Natural killer cell treated with Interleukin-12 subunit alpha and Interleukin-12 subunit beta and Interleukin-15 and Interleukin-18, amount 100 ng/mL, for 72 hours (primary cell): ENCODE measurements around the gene AP1S1. TPM values are rescaled to one million over a fixed set of nuclear protein-coding genes. Genes with fewer than 3 reads are reported as not detected.

Source experiments
- ATAC-seq, 2 donors: fragments of 150-1000 bp; cut with Tn5 transposase in 1 of 2; sonication (Bioruptor Pico), chemical (Tn5 transposase) in 1 of 2; 2 replicates each; pipeline ENCODE4 v1.10.0; 2021
- DNase-seq: peaks from one replicate; pipeline ENCODE4 v3.0.0; 2022; ENCODE audit warnings: low spot score
- H3K27ac Mint-ChIP-seq, 2 donors: 1 replicate in 1 of 2; 2 replicates in 1 of 2; pipeline ENCODE4 v1.8.0; 2022; ENCODE audit warnings: mixed read lengths in 2 of 2, mild to moderate bottlenecking in 1 of 2, moderate library complexity in 1 of 2
- H3K27me3 Mint-ChIP-seq, 2 donors: 1 replicate in 1 of 2; 2 replicates in 1 of 2; pipeline ENCODE4 v1.8.0; 2022; ENCODE audit warnings: mixed read lengths in 2 of 2
- H3K36me3 Mint-ChIP-seq: one replicate; pipeline ENCODE4 v1.8.0; 2022; ENCODE audit warnings: mixed read lengths
- H3K4me1 Mint-ChIP-seq, 2 donors: 1 replicate in 1 of 2; 2 replicates in 1 of 2; pipeline ENCODE4 v1.8.0; 2022; ENCODE audit warnings: low read depth in 2 of 2, mixed read lengths in 2 of 2, mild to moderate bottlenecking in 1 of 2
- H3K4me3 Mint-ChIP-seq: one replicate; pipeline ENCODE4 v1.8.0; 2022; ENCODE audit warnings: mixed read lengths
- H3K9me3 Mint-ChIP-seq: 2 replicates; pipeline ENCODE4 v1.8.0; 2022; ENCODE audit warnings: mixed read lengths
- total RNA-seq, 2 donors: library from RNA; stranded (reverse); gene quantifications; one replicate each; pipeline ENCODE4 v1.2.3, GENCODE V29; 2022

The AP1S1 gene
- total RNA-seq, 2 donors from 2014 or later: 30.9 to 39.4 TPM

DNA sequence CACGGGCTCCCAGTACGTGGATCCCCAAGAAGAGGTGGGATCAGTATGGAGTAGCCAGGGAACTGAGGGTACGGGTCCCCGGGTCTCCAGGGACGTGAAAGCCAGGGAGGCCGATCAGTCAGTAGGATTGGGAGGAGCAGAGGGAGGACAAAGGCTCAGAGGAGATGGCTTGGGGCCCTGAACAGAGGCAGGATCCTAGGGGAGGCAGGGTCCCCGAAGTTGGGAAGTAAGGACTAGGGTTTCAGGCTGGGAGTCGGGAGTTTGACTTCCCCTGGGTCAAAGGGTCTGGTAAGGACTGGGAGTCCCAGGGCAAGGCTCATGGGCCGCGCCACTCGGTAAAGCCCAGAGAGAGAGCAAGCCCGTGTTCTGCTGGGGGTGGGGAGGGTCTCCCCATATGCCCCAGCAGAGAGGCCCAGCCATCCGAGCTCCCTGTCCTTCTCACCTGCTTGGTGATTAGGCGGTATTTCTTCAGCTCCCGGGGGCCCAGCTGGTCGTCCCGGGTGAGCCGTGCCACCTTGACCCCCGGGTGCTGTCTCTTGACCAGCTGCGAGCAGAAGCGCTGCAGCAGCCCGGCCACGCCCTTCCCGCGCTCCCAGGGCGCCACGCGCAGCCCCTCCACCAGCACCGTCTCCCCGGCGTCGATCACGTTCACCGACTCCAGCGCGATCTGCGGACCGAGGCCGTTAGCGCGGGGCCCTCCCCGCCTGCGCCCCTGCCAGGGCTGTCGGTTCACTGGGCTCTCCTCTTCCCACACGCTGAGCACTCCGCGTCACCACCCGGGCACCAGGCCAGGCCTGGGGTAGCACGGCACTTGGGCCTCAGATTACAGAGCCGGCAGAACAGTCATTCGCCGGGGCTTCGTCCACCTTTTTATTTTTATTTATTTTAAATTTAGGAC, 18.8 kb downstream of the AP1S1 start:
- no peaks in the 10 kb centered on the region for H3K36me3 Mint-ChIP-seq
- DNase-seq: no peak
- H3K4me1 Mint-ChIP-seq: peaks cover 39 to 40% of the 10 kb centered on the region in 2 donors
- peak overlapping the region; percentile 32 for H3K4me3 Mint-ChIP-seq
- H3K9me3 Mint-ChIP-seq: no peaks in the 10 kb centered on the region
- no peak for ATAC-seq
- peaks cover 65 to 84% of the 10 kb centered on the region in 2 donors for H3K27me3 Mint-ChIP-seq
- H3K27ac Mint-ChIP-seq: no peak overlapping the region

DNA sequence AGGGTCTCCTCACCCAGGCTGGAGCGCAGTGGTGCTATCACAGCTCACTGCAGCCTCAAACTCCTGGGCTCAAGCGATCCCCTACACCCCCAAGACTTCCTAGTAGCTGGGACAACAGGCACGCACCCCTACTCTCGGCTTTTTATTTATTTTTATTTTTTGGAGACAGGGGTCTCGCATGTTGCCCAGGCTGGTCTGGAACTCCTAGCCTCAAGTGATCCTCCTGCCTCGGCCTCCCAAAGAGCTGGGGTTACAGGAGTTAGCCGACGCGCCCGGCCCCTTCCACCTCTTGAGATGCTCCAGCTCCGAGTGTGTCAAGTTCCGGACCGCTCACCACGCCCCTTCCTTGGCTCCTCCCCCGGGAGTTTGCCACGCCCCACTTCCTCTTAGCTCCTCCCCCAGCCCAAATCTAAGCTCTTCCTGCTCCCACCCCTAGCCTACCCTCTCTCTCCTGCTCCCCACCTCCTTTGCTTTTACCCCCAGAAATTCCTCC, 19.5 kb downstream of the AP1S1 start:
- H3K9me3 Mint-ChIP-seq: no peaks in the 10 kb centered on the region
- no peak overlapping the region for H3K27ac Mint-ChIP-seq
- DNase-seq: peak; percentile 77
- H3K36me3 Mint-ChIP-seq: no peaks in the 10 kb centered on the region
- peaks cover 34% of the 10 kb centered on the region in 2 donors for H3K4me1 Mint-ChIP-seq
- peak overlapping the region; percentile 55 for H3K4me3 Mint-ChIP-seq
- peak; percentile 85 to 89 for ATAC-seq
- H3K27me3 Mint-ChIP-seq: peaks cover 60 to 78% of the 10 kb centered on the region in 2 donors

DNA sequence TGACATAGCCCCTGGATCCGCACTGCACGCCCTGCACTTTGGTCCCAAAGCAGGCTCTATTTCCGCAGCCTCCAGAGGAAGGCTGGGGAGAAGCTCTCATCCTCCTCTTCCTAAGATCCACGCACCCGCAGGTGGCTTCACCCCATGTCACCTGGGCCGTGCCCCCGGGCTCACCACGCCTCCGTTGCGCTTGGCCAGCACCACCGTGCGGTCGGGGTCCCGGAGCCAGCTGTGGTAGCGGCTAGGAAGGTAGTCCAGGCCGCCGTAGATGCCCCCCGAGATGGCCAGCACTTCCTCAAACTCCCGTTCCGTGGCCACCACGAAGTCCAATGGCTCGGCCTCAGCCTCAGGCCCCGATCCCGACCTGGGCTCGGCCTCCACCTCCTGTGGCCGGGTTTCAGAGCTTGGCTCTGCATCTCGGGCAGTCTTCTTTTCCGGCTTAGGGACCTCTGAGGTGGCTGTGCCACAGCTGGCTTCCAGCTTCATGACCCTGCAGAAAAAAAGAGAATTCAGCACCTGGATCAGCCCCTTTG, 20.1 kb downstream of the AP1S1 start:
- peaks cover 61 to 78% of the 10 kb centered on the region in 2 donors for H3K27me3 Mint-ChIP-seq
- H3K4me3 Mint-ChIP-seq: peak overlapping the region; percentile 55
- ATAC-seq (no peak), DNase-seq (no peak)
- peaks cover 28 to 29% of the 10 kb centered on the region in 2 donors for H3K4me1 Mint-ChIP-seq
- H3K36me3 Mint-ChIP-seq: no peaks in the 10 kb centered on the region
- no peak overlapping the region for H3K27ac Mint-ChIP-seq
- no peaks in the 10 kb centered on the region for H3K9me3 Mint-ChIP-seq

DNA sequence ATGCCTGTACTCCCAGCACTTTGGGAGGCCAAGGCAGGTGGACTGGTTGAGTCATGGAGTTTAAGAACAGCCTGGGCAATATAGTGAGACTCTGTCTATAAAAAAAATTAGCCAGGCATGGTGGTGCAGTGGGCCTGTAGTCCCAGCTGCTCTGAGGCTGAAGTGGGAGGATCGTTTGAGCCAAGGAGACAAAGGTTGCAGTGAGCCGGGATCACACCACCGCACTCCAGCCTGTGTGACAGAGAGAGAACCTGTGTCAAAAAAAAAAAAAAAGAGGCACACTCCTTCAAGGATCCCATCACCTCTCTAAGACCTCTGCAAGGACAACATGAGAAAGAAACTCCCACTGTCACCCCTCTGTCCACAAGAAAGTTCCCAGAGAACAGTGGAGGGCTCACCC, 21.4 kb downstream of the AP1S1 start:
- peaks cover 55 to 65% of the 10 kb centered on the region in 2 donors for H3K27me3 Mint-ChIP-seq
- peaks cover 20 to 21% of the 10 kb centered on the region in 2 donors for H3K4me1 Mint-ChIP-seq
- ATAC-seq: no peak
- no peak overlapping the region for H3K27ac Mint-ChIP-seq
- no peak for DNase-seq
- H3K4me3 Mint-ChIP-seq: no peak overlapping the region
- no peaks in the 10 kb centered on the region for H3K9me3 Mint-ChIP-seq
- H3K36me3 Mint-ChIP-seq: no peaks in the 10 kb centered on the region

DNA sequence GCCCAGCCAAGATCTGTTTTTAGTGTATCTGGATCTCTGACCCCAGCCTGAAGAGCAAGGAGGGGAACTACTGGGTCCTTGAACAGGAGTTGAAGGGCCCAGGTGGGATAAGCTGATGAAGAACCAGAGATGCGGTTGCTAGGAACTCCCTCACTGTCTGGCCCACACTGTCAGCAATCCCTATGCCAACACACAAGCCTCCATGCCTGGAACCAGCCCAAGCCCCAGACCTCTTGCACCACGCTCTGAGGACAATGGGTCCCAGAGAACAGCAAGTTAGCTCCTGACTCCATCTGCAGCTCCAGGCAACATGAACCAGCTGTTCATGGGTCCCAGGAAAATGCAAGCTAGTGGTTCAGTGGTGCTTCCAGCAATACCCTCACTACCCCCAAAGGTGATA, 23.4 kb downstream of the AP1S1 start:
- Mint-ChIP-seq H3K27ac (no peak overlapping the region), H3K9me3 (no peaks in the 10 kb centered on the region), H3K4me3 (no peak overlapping the region), H3K36me3 (no peaks in the 10 kb centered on the region), H3K4me1 (peaks cover 8 to 15% of the 10 kb centered on the region in 2 donors), H3K27me3 (peaks cover 53 to 58% of the 10 kb centered on the region in 2 donors)
- DNase-seq (no peak), ATAC-seq (no peak)

DNA sequence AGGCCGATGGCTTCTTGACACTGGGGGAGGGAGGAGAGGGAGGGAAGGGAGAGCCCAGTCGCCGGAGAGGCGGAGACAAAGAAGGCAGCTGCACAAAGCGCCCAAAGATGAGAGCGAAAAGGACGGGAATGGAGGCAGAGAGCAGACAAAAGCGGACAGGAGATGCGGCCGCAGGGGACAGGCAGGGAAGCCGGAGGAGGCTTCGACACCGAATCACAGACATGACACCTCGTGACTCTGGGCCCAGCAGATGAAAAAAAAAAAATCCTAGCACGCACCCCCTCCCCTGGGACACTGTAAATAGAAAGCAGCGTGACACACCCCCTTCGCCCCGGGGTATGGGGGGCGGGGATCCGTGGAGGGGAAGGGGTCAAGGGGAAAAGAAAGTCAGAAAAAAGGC, 24.8 kb downstream of the AP1S1 start:
- peaks cover 48 to 49% of the 10 kb centered on the region in 2 donors for H3K27me3 Mint-ChIP-seq
- H3K4me3 Mint-ChIP-seq: no peak overlapping the region
- H3K36me3 Mint-ChIP-seq: no peaks in the 10 kb centered on the region
- no peak for DNase-seq
- peaks cover 3 to 12% of the 10 kb centered on the region in 2 donors for H3K4me1 Mint-ChIP-seq
- ATAC-seq: no peak
- H3K9me3 Mint-ChIP-seq: no peaks in the 10 kb centered on the region
- H3K27ac Mint-ChIP-seq: no peak overlapping the region

DNA sequence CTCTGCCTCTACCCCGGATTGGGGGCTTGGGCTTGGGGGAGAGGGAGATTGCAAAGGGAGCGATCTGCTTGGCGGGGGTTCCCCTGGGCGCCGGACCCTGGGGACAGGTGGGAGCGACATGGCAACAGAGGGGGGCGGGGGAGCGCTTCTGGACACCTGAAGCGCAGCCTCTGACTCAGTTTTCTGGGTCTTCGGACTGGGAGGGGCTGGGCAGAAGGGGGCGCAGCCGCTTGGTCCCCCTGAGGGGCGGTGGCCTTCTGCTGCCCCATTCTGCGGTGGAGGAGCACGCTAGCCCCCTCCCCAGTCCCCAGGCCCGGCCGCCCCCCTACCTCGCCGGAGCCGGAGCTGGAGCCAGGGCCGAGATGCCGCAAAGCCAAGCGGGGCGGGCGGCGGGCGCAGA, 25.4 kb downstream of the AP1S1 start:
- H3K36me3 Mint-ChIP-seq: no peaks in the 10 kb centered on the region
- H3K4me3 Mint-ChIP-seq: no peak overlapping the region
- DNase-seq (no peak), ATAC-seq (no peak)
- no peaks in the 10 kb centered on the region for H3K9me3 Mint-ChIP-seq
- peaks cover 45 to 47% of the 10 kb centered on the region in 2 donors for H3K27me3 Mint-ChIP-seq
- peaks cover 0 to 7% of the 10 kb centered on the region in 2 donors for H3K4me1 Mint-ChIP-seq
- no peak overlapping the region for H3K27ac Mint-ChIP-seq

DNA sequence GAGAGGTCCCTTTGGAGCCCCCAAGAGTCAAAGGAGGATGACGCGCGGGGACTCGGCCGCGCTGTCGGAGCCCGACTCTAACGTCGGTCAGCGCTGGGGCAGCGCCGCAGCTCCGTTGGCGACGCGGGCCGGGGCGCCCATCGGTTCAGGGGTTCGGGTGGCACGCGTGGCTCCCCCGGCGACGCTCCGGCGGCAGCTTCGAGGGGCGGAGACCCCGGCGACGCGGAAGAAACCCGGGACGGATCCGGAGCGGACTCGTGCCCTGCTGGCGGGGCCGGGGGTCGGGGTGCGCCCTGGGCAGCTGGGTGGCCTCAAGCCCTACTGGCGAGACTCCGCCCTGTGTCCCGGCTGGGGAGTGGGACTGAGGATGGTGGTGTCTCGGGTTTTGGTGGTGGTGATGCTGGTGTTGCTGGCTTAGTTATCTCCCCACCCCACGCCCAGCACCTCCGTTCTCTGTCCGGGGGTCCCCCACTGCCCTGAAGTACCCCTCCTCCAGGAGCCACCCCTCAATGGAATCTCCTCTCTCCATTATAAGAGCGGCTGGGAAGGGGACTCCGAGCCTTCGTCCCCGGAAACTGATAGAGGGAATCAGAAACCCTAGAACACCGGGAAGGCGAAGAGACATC, 26.0 kb downstream of the AP1S1 start, which contains the start of gene NAT16:
NAT16 (minus strand) TSS at position 164 of the 626 bp plus-strand sequence. CDS start 5,486 bp downstream, outside the sequence.
- Mint-ChIP-seq H3K27ac (no peak within 1 kb of the TSS), H3K4me1 (peaks cover 0 to 7% of the 10 kb centered on the region in 2 donors), H3K27me3 (peaks cover 45 to 47% of the 10 kb centered on the region in 2 donors), H3K4me3 (no peak within 1 kb of the TSS), H3K36me3 (no peaks in the 10 kb centered on the region), H3K9me3 (no peaks in the 10 kb centered on the region)
- no peak for ATAC-seq
- no peak for DNase-seq

DNA sequence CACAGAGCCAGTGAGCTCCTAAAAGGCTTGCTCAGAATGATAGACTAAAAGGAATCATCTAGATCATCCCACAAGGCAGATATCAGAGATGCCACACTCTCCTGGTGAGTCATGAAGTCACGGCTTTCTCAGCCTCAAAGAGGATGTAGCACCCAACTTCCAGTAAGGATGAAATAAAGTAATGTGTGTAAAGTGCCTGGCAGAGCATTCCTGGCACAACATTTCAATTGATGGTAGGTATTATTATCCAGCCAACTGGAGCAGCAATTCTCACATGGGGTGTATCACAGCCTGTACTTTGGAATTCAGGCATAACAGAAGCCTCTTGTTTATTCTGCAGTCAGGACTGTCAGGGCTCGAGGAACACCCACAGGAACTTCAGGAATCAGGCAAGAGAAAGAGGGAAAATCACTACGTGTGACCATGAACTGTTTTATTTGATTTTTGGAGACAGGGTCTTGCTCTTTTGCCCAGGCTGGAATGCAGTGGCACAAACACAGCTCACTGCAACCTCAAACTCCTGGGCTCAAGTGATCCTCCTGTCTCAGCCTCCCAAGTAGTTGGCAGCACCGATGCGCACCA, 31.1 kb downstream of the AP1S1 start:
- no peak overlapping the region for H3K27ac Mint-ChIP-seq
- ATAC-seq (no peak), DNase-seq (no peak)
- no peaks in the 10 kb centered on the region for H3K36me3 Mint-ChIP-seq
- peaks cover 0 to 7% of the 10 kb centered on the region in 2 donors for H3K4me1 Mint-ChIP-seq
- no peaks in the 10 kb centered on the region for H3K9me3 Mint-ChIP-seq
- peaks cover 22 to 23% of the 10 kb centered on the region in 2 donors for H3K27me3 Mint-ChIP-seq
- H3K4me3 Mint-ChIP-seq: no peak overlapping the region

DNA sequence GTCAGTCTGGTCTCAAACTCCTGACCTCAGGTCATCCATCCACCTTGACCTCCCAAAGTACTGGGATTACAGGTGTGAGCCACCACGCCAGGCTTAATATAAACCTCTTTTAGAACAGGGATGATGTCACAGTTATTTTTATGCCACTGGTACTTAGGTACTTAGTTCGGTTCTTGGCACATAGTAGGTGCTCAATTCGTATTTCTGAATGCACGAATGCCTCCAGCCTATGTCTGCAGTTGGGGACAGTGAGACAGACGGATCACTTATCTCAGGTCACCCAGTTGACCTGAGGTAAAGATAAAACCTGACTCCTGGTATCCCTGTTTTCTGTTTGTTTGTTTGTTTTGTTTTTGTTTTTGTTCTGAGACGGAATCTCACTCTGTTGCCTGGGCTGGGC, 31.9 kb downstream of the AP1S1 start:
- no peak for ATAC-seq
- peaks cover 18 to 22% of the 10 kb centered on the region in 2 donors for H3K27me3 Mint-ChIP-seq
- H3K9me3 Mint-ChIP-seq: no peaks in the 10 kb centered on the region

DNA sequence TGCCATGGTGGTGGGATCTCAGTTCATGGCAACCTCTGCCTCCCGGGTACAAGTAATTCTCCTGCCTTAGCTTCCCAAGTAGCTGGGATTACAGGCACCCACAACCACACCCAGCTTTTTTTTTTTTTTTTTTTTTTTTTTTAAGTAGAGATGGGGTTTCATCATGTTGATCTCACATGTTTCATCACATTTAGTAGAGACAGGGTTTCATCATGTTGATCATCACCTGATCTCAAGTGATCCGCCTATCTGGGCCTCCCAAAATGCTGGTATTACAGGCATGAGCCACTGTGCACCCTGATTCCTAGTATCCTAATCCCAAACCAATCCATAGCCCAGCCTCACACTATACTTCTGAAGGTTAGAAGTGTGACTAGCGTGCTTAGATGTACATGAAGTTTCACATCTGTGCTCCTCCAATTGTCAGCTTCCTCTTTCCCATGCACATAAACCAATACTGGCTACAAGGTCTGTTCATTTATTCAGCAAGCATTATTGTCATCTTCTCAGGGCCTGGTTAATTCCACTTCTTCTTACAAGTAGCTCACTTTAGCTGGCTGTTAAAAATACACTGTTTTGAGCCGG, 32.7 kb downstream of the AP1S1 start:
- Mint-ChIP-seq H3K4me3 (no peak overlapping the region), H3K27me3 (peaks cover 16 to 20% of the 10 kb centered on the region in 2 donors), H3K9me3 (no peaks in the 10 kb centered on the region), H3K36me3 (no peaks in the 10 kb centered on the region), H3K4me1 (peaks cover 0 to 7% of the 10 kb centered on the region in 2 donors), H3K27ac (no peak overlapping the region)
- DNase-seq (no peak), ATAC-seq (no peak)

More for the DNA sequence above, 31.9 kb downstream of the AP1S1 start:
- Mint-ChIP-seq H3K4me1 (peaks cover 0 to 7% of the 10 kb centered on the region in 2 donors), H3K27ac (no peak overlapping the region), H3K4me3 (no peak overlapping the region), H3K36me3 (no peaks in the 10 kb centered on the region)
- DNase-seq: no peak

DNA sequence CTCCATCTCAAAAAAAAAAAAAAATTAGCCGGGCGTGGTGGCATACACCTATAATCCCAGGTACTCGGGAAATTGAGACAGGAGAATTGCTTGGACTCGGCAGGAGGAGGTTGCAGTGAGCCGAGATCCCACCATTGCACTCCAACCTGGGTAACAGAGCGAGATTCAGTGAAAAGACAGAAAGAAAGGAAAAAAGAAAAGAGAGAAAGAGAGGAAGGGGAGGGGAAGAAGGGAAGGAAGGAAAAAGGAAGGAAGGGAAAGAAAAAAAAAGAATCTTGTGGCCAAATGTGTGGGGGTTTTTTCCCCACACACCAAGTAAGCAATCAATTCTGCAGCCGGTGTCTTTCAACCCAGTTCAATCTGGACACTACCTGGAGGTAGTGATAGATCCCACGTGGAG, 34.8 kb downstream of the AP1S1 start:
- Mint-ChIP-seq H3K27me3 (peaks cover 9 to 11% of the 10 kb centered on the region in 2 donors), H3K27ac (no peak overlapping the region), H3K9me3 (no peaks in the 10 kb centered on the region), H3K4me3 (no peak overlapping the region), H3K4me1 (peaks cover 0 to 2% of the 10 kb centered on the region in 2 donors), H3K36me3 (no peaks in the 10 kb centered on the region)
- DNase-seq (no peak), ATAC-seq (no peak)

DNA sequence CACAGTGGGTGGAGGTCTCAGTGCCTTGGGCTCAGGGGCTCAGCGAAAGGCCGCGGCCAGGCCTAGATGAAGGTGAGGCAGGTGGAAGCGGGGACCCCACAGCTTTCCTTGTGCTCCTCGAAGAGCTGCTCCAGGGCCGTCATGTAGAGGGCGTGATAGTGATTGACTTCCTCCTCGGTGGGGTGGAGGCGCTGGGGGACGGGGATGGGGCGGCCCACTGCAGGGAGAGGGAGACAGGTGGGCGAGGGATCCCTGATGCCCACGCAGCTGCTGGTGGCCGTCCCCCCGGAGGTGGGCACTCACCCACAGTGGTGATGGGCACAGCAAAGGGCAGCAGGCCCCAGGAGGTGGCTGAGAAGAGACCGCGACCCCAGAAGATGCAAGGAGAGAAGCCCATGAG, 41.6 kb downstream of the AP1S1 start:
- ATAC-seq (no peak), DNase-seq (no peak)
- Mint-ChIP-seq H3K27me3 (peaks cover 0 to 10% of the 10 kb centered on the region in 2 donors), H3K9me3 (no peaks in the 10 kb centered on the region), H3K4me3 (no peak overlapping the region), H3K27ac (no peak overlapping the region), H3K4me1 (peaks cover 0 to 2% of the 10 kb centered on the region in 2 donors), H3K36me3 (no peaks in the 10 kb centered on the region)
